GM13977 (cell line): ENCODE results near the gene CYFIP2.

Experiments used
- DNase-seq: peaks from one replicate; pipeline ENCODE4 v3.0.0; 2012; ENCODE audit warnings: low spot score
- in situ Hi-C: fragments of 300-500 bp; cut with MboI; formaldehyde crosslinking; loops from one replicate; pipeline ENCODE4 v1.12.0; 2022; ENCODE audit warnings: low sequenced_read_pairs, low pct_unique_long_range_greater_than_20kb, mixed read lengths, inconsistent platforms; ENCODE audit not compliant: unreplicated experiment
- TF ChIP-seq, protein P1 (sequence below): IDR thresholded peaks from 2 replicates; pipeline ENCODE4 v1.5.1; 2012; ENCODE audit warnings: mild to moderate bottlenecking, control low read depth; ENCODE audit not compliant: insufficient read depth; ENCODE audit errors: extremely low read depth, missing control alignments

CYFIP2 gene

DNA sequence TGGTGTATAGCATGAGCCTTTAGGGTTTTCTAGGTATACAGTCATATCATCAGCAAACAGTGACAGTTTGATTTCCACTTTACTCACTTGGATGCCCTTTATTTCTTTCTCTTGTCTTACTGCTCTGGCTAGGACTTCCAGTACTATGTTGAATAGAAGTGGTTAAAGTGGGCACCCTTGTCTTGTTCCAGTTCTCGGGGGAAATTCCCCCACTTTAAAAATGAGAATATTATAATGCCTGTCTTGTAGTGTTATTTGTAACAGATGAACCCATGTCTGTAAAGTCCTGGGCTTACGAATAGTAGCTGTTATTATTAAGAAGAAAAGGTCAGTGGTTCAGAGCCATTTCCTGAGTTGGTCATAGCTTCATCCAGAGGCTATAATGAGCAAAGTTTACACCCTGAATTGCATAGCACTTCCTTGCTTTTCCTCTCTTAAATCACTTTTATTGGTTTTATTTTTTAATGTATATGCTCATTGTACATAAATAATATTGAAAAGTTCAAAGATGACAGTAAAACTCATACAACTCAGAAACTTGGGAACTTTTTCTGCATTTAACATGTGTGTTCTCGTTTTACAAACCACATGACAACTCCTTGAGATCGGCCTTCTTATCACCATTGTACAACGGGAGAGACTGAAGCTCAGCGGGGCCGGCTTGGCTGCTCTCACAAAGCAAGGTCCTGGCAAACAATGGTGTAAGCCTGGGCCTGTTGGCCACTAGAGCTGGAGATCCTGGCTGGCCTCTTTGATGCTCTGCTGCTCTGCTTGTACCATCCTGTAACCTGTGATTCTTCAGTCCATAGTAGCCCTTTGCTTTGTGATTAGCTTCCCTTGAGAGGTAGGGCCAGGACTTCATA is 85.2 kb downstream of the CYFIP2 start:
- TF ChIP-seq, protein P1, sequence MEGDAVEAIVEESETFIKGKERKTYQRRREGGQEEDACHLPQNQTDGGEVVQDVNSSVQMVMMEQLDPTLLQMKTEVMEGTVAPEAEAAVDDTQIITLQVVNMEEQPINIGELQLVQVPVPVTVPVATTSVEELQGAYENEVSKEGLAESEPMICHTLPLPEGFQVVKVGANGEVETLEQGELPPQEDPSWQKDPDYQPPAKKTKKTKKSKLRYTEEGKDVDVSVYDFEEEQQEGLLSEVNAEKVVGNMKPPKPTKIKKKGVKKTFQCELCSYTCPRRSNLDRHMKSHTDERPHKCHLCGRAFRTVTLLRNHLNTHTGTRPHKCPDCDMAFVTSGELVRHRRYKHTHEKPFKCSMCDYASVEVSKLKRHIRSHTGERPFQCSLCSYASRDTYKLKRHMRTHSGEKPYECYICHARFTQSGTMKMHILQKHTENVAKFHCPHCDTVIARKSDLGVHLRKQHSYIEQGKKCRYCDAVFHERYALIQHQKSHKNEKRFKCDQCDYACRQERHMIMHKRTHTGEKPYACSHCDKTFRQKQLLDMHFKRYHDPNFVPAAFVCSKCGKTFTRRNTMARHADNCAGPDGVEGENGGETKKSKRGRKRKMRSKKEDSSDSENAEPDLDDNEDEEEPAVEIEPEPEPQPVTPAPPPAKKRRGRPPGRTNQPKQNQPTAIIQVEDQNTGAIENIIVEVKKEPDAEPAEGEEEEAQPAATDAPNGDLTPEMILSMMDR = no peak
- peak; percentile 44 for DNase-seq
- in situ Hi-C loops = no loop called here

DNA sequence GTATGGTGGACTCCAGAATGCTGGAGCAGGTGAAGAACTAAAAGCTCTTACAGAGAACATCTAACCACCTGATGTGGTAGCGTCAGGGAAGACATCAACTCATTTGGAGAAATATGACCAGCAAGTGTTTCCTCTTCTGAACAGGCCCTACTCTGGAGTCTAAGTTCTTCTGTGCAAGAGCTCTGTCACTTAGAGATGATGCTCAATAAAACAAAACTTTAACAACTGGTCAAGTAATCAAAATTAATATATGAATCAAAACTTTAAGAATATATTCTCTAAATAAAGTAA is 85.8 kb downstream of the CYFIP2 start:
- in situ Hi-C loops = no loop called here
- TF ChIP-seq, protein P1 = no peak
- no peak for DNase-seq

DNA sequence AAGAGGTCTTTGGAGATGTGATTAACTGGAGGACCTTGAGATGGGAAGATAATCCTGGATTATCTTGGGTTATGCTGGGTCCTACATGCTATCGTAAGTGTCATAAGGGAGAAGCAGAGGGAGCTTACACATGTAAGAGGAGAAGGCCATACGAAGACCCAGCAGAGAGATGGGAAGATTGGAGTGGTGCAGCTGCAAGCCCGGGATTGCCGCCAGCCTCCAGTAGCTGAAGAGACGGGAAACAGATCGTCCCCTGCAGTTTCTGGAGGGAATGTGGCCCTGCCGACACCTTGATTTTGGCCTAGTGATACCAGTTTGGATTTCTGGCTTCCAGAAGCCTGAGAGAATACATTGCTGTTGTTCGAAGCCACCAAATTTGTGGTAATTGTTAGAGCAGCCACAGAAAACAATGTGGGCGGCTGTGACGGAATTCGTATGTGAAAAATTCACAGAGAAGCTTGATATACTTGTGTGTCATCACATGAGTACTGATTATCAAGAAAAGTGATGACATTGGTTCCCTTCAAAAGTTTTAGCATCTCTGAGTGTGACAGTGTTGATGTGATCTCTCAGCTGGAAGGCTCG is 86.9 kb downstream of the CYFIP2 start:
- in situ Hi-C loops = no loop called here
- no peak for DNase-seq

DNA sequence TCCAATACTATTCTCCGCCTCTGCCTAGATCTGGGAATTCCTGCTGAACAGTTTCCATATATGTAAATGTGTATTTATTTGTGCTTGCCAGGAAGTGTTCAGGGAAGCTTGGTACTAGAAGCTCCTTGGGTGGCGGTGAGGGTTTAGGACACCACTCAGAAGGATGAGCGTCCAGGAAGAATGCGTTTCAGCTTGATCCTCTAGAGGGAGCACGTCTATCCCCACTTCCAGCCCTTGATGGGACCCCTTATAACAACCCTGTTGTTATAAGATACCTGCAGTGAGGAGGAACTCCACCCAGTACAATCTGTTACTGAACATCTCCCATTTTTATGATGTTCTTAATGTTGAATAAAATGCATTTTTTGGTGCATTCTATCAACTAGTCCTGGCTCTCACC is 88.9 kb downstream of the CYFIP2 start:
- TF ChIP-seq, protein P1 = no peak
- in situ Hi-C loops = no loop called here
- DNase-seq = no peak

More for the DNA sequence above, 86.9 kb downstream of the CYFIP2 start:
- TF ChIP-seq, protein P1 = no peak

DNA sequence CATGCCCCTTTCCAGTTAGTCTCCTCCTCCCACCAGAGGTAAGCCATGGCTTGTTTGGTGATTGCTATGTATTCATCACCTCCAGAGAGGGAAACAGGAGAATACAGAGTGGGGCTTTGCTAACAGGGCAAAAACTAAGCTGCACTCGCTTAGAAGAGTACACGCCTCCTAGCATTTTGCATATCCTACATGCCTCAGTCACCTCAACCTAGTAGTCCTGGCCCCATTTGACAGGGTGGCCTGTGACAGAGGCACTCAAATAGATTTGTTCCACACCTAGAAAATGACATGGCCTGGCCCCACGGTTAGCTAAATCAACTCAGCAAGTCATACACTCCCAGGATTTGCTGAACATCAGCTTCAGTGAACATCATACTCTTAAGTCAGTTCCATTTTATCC is 90.7 kb downstream of the CYFIP2 start:
- TF ChIP-seq, protein P1 = no peak
- in situ Hi-C loops = no loop called here
- DNase-seq = no peak

DNA sequence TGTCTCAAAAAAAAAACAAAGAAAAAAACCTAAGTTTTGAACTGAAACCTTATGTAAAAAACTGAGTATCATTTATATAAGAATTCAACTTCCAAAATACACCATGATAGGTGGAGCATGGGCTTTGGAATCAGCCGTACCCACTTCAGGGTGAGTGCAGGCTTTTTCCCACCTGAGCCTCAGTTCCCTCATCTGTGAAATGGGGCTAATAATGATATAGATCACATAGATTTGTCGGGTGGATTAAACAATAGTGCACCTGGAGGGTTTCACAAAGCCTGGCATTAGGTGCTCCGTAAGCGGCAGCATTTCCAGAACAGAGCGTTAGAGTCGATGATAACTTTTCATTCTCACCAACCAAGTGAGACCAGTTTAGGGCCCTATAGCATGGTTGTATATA is 91.9 kb downstream of the CYFIP2 start:
- TF ChIP-seq, protein P1 = no peak
- no peak for DNase-seq
- in situ Hi-C loops = no loop called here
